PC-9 (cell line): ENCODE results near the gene DSCAM. TPM values are rescaled to one million over a fixed set of nuclear protein-coding genes. Genes with fewer than 3 reads are reported as not detected.

Experiments
- BruUV-seq: library from RNA; stranded (reverse); fragments of 400-500 nt; replicated peaks from 2 replicates; lab custom pipeline; 2021; lab: Mats Ljungman, UMichigan
- CTCF ChIA-PET: fragments of 300-600 bp; sonication (Branson Sonifier 250); formaldehyde crosslinking; loops from one replicate; lab custom pipeline; 2022; ENCODE audit warnings: antibody characterized with exemption; lab: Charles Lee
- POLR2A ChIA-PET: fragments of 300-600 bp; sonication (Branson Sonifier 250); formaldehyde crosslinking; loops from one replicate; lab custom pipeline; 2022; ENCODE audit warnings: antibody characterized with exemption; ENCODE audit not compliant: unreplicated experiment; lab: Charles Lee
- DNase-seq, 2 experiments: peaks; one replicate each; pipeline versions ENCODE4 v3.0.0 to v3.0.0-alpha.2; 2015 to 2022; ENCODE audit warnings: mixed read lengths in 1 of 2
- H2AFZ ChIP-seq: fragments of 200-600 bp; sonication (generic); 2 replicates; pipeline ENCODE4 v1.8.1; 2017; ENCODE audit warnings: antibody characterized with exemption
- H3F3A ChIP-seq: fragments of 200-600 bp; sonication (generic); 2 replicates; pipeline ENCODE4 v1.8.1; 2017; ENCODE audit warnings: antibody characterized with exemption, mild to moderate bottlenecking, low read depth; ENCODE audit not compliant: insufficient read depth
- H3K27ac ChIP-seq: fragments of 200-600 bp; sonication (generic); 2 replicates; pipeline ENCODE4 v1.6.1; 2016; ENCODE audit warnings: mixed run types
- H3K27me3 ChIP-seq: fragments of 200-600 bp; sonication (generic); 2 replicates; pipeline ENCODE4 v1.6.1; 2016; ENCODE audit warnings: low read depth, mixed run types; ENCODE audit not compliant: insufficient read depth
- H3K36me3 ChIP-seq: fragments of 200-600 bp; sonication (generic); 2 replicates; pipeline ENCODE4 v1.6.1; 2016; ENCODE audit warnings: low read depth, mixed run types
- H3K4me1 ChIP-seq: fragments of 200-600 bp; sonication (generic); replicated peaks from 2 replicates; pipeline ENCODE4 v1.6.1; 2016; ENCODE audit warnings: mixed run types; ENCODE audit not compliant: insufficient read depth
- H3K4me2 ChIP-seq: fragments of 200-600 bp; sonication (generic); 2 replicates; pipeline ENCODE4 v1.6.1; 2017; ENCODE audit warnings: mixed run types
- H3K4me3 ChIP-seq: fragments of 200-600 bp; sonication (generic); 2 replicates; pipeline ENCODE4 v1.6.1; 2016; ENCODE audit warnings: mixed run types
- H3K79me2 ChIP-seq: fragments of 200-600 bp; sonication (generic); 2 replicates; pipeline ENCODE4 v1.6.1; 2017; ENCODE audit warnings: low read depth, mixed run types
- H3K9me2 ChIP-seq: fragments of 200-600 bp; sonication (generic); 2 replicates; pipeline ENCODE4 v1.8.1; 2017; ENCODE audit warnings: mild to moderate bottlenecking; ENCODE audit not compliant: insufficient read depth
- H3K9me3 ChIP-seq: fragments of 200-600 bp; sonication (generic); 2 replicates; pipeline ENCODE4 v1.8.1; 2016; ENCODE audit warnings: low read depth; ENCODE audit not compliant: insufficient read depth
- H4K20me1 ChIP-seq: fragments of 200-600 bp; sonication (generic); 2 replicates; pipeline ENCODE4 v1.8.1; 2017; ENCODE audit not compliant: insufficient read depth
- CTCF ChIP-seq: fragments of 200-600 bp; sonication (generic); conservative IDR thresholded peaks from 2 replicates; pipeline ENCODE4 v1.6.1; 2017; ENCODE audit warnings: mixed run types, antibody characterized with exemption, mild to moderate bottlenecking, moderate library complexity
- EZH2 ChIP-seq: fragments of 200-600 bp; sonication (generic); IDR thresholded peaks from 2 replicates; pipeline ENCODE4 v1.8.0; 2017; ENCODE audit warnings: antibody characterized with exemption, low read depth
- intact Hi-C: fragments of 100-400 bp; cut with micrococcal nuclease; formaldehyde crosslinking; loops from one replicate; pipeline ENCODE4 v1.10.0; 2022; ENCODE audit not compliant: unreplicated experiment
- total RNA-seq: library from RNA; stranded (reverse); gene quantifications from 2 replicates; pipeline ENCODE4 v1.2.3, GENCODE V29; 2021

DSCAM gene
- total RNA-seq, 1 experiment from 2014 or later = not detected

GRCh38 chr21:40231979-40232378, 615.0 kb downstream of the DSCAM start:
- CTCF ChIA-PET = no interaction called here

GRCh38 chr21:40227096-40227495, 619.9 kb downstream of the DSCAM start:
- CTCF ChIA-PET = no interaction called here
- H3K27me3 ChIP-seq = no peaks in the 10 kb centered on the region
- H3K4me1 ChIP-seq = no peaks in the 10 kb centered on the region
- no peaks in the 10 kb centered on the region for H3K36me3 ChIP-seq
- H3F3A ChIP-seq = no peaks in the 10 kb centered on the region
- no peaks in the 10 kb centered on the region for H3K9me3 ChIP-seq
- DNase-seq = no peak
- H2AFZ ChIP-seq = no peak overlapping the region
- intact Hi-C loops = no loop called here
- no peaks in the 10 kb centered on the region for H3K9me2 ChIP-seq
- BruUV-seq = no TSS peak
- TF ChIP-seq EZH2 (no peak), CTCF (no peak)
- POLR2A ChIA-PET = no interaction called here
- H3K4me3 ChIP-seq = no peak overlapping the region
- H3K4me2 ChIP-seq = no peak overlapping the region
- no peaks in the 10 kb centered on the region for H4K20me1 ChIP-seq
- no peak overlapping the region for H3K27ac ChIP-seq
- no peaks in the 10 kb centered on the region for H3K79me2 ChIP-seq

More at GRCh38 chr21:40231979-40232378, 615.0 kb downstream of the DSCAM start:
- Histone ChIP-seq H3F3A (no peaks in the 10 kb centered on the region), H3K79me2 (no peaks in the 10 kb centered on the region), H4K20me1 (no peaks in the 10 kb centered on the region), H3K9me2 (no peaks in the 10 kb centered on the region), H3K27me3 (no peaks in the 10 kb centered on the region), H2AFZ (no peak overlapping the region), H3K4me3 (no peak overlapping the region), H3K9me3 (no peaks in the 10 kb centered on the region), H3K4me1 (no peaks in the 10 kb centered on the region), H3K4me2 (no peak overlapping the region), H3K27ac (no peak overlapping the region), H3K36me3 (no peaks in the 10 kb centered on the region)
- intact Hi-C loops = no loop called here
- no peak for TF ChIP-seq EZH2
- no peak for TF ChIP-seq CTCF
- POLR2A ChIA-PET = no interaction called here
- DNase-seq = no peak
- BruUV-seq = no TSS peak

DNA sequence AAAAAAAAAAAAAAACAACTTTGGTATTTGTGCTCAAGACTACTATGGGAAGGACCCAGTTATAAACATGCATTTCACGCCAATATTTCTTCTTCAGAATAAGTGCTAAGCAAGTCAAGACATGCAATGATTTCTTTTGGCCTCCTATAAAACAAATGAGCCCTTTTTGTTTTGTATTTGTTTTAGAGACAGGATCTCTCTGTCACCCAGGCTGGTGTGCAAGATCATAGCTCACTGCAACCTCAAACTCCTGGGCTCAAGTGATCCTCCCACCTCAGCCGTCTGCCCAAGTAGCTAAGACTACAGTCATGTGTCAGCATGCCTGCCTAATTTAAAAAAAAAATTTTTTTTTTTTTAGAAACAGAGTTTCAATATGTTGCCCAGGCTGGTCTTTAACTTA, 631.0 kb downstream of the DSCAM start:
- H3K27me3 ChIP-seq = no peaks in the 10 kb centered on the region
- no peaks in the 10 kb centered on the region for H3K9me2 ChIP-seq
- H3F3A ChIP-seq = no peaks in the 10 kb centered on the region
- intact Hi-C loops = no loop called here
- H2AFZ ChIP-seq = no peak overlapping the region
- no peaks in the 10 kb centered on the region for H3K79me2 ChIP-seq
- no peaks in the 10 kb centered on the region for H4K20me1 ChIP-seq
- POLR2A ChIA-PET = no interaction called here
- no peak for DNase-seq
- CTCF ChIA-PET = no interaction called here
- no peak overlapping the region for H3K4me3 ChIP-seq
- H3K27ac ChIP-seq = no peak overlapping the region
- no peaks in the 10 kb centered on the region for H3K9me3 ChIP-seq
- no peak overlapping the region for H3K4me2 ChIP-seq
- TF ChIP-seq EZH2 = no peak
- TF ChIP-seq CTCF = no peak
- no TSS peak for BruUV-seq
- no peaks in the 10 kb centered on the region for H3K36me3 ChIP-seq
- no peaks in the 10 kb centered on the region for H3K4me1 ChIP-seq
